Islet precursor cell (in vitro differentiated cells): Measurements from ENCODE around the gene PROX1.
A peak's percentile ranks its signal among the peaks of the same experiment; 100 is the strongest.

Experiments
- DNase-seq: peaks from one replicate; pipeline ENCODE4 v3.0.0-alpha.2; 2018

Gene PROX1

DNA sequence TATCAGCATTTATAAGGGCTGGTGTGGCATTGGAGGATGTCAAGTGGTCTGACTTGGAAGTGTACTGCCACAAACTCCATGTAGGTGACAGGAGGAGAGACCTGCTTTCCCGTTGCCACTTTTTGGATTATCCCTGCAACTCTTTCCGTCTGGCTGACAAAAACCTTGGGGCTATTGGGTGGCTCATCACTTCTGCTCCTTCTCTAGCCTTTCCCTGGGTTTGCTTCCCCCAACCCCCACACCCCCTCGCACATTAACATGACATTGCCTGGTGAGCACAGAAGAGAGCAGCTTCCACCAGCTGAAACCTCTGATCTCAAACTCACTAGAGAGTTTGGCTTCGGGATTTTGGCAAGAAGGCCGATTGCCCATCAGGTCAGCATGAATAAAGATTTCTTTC lies 39.2 kb downstream of the PROX1 start:
- DNase-seq = no peak

DNA sequence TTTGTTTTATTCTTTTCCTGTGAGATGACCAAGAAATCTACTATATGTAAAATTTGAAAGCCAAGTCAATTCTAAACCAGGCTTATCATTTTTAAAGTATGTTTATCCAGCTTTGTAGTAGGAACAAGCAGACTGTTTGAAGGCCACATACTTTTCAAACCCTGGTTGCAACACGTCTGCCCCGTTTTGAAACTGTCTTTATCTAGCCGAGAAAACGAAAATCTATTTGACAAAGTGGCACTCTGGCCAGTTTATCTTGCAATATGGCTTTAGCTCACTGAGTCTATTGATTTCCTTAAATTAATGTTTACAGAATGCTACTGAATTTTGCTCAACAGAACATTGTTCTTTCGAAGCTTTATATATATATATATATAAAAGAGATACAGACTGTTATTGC lies 39.7 kb downstream of the PROX1 start:
- DNase-seq = no peak

DNA sequence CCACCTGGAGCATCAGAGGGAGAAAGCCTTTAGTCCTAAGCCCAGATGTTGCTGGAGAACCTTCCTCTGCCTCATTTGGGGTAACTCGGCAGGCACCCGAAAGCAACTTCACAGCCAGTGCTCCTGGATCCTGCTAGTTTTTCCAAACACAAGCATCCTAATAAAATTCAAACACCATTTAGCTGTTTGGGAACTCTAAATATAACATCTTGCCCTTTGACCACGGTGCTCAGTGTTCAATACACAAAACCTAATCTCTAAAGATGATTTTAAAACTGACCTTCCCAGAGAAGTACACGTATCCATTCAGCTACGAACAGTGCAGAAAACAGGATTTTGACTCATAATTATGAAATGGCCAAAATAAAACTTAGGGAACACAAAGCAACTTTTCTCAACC lies 40.3 kb downstream of the PROX1 start:
- DNase-seq = no peak

DNA sequence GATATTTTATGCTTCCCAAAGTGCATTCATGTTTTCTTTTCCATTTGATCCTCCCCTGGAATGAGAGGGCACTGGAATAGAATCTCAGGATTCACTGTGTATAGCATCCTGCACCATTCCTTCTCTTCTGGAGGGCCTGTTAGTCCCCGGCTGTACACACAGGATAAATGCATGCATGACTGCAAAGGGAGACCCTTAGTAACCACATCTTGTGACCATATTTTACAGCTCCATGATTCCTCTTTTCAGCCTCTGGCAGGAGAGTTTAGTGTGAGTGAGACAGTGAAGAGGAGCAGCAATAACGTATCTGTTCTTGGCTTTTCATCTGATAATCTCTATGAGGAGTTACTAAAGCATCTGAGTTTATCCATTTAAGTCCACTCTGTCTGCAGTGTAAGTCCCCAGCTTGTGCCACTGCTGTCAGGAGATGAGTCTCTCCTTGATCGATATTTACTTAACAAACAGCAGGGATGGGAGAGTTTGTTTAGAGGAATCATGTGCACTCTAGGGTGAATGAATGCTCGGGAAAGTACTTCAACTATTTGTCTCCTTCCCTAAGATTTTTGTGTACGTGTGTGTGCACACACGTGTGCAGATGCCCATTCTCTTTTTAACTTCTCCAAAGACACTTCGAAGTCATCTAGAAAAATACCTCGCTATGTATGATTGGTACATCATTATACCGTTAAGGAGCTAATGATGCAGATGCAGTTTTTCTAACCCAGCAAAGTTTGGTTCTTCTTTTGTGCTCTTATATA lies 41.1 kb downstream of the PROX1 start:
- DNase-seq = no peak

DNA sequence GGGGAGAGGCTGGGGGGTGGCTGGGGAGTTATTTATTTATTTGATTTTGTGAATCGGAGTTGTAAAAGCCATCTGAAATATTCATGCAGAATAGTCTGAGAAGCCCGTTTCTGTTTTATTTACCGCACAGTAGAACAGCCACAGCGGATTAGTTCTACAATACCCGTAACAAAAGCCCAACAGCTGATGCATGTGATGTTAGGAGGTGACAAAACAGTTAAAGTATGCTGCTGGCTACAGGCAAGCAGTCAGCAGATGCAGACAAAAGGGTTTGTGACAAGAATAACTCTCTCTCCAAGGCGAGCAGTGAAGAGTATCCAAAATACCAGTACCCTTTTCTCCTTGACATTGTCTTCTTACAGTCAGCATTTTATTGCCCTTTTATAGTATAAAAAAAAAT lies 42.0 kb downstream of the PROX1 start:
- DNase-seq = no peak

DNA sequence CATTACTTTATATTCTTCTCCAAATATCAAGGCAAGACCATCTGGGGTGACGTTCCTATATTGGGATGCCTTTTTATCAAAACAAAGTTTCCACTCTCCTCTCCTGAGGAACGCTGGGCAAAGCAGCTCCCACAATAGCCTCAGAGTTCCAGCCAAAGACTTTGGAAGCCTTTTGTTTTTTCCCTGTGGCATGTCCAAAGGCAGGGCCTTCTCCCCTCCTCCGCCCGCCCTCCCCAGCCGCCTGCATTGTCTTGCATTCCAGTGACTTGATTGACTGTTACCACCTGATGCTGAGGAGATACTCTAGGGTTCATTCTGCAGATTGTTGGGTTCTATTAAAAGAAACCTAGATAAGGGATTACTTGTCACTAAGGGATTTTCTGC lies 43.5 kb downstream of the PROX1 start:
- DNase-seq = peak; percentile 73

DNA sequence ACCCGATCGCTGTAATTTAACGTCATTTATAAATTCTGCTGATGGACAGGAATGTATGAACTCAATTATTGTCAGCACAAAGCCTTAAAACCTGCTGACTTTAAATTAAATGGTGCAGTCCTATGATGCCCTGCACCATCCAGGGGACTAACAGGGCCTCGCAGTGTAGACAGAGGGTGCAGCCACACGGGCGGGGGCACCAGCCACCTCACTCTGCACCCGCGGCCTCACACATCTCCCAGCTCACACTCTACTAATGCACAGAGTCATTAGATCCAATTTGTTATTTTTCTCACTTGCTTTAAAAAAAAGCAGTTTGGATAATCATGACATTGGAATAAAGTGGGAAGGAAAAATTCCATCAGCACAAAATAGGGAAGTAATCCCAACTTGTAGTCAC lies 49.7 kb downstream of the PROX1 start:
- no peak for DNase-seq

DNA sequence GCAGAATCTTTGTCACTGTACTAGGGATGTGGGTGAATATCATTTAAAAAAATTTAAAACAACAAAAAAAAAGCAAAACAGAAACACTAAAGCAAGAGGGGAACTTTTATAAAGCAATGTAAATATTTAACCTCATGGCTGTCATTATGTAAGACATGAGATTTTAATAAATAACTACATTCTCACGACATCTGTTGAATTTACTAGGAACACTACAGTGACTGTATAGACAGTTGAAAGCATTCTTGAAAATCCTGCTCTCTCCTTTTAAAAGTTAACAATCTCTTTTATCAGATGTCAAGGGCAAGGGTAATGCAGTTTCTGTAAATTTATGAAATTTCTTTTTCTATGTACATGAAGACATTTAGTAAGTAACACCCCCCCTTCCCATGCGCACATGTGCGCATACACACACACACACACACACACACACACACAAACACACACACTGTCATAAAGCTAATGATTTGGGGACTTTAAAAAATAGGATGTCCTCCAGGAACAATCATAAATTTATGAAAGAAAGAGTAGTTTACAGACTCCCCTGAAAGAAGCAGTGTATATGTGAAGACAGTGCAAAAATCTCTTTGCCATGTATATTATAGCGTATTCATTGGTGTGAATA lies 51.7 kb downstream of the PROX1 start:
- DNase-seq = no peak

DNA sequence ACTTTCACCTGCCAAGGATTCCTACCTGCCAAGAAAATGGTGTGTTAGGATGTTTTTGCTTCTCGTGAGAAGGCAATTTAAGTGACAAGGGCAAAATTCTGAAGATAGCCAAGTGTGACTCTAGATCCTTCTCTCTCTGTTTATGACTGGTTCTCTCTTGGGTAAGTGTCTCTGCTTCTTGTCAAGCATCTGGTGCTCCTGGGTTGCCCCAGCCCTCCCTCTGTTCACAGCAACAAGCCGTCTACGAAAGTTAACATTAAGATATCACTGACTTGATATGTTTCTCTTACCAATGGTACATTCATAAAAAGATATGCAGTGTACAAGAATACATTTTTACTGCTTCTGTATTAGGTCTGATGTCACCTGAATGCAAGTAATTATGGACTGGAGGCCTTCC lies 55.4 kb downstream of the PROX1 start:
- DNase-seq = no peak

DNA sequence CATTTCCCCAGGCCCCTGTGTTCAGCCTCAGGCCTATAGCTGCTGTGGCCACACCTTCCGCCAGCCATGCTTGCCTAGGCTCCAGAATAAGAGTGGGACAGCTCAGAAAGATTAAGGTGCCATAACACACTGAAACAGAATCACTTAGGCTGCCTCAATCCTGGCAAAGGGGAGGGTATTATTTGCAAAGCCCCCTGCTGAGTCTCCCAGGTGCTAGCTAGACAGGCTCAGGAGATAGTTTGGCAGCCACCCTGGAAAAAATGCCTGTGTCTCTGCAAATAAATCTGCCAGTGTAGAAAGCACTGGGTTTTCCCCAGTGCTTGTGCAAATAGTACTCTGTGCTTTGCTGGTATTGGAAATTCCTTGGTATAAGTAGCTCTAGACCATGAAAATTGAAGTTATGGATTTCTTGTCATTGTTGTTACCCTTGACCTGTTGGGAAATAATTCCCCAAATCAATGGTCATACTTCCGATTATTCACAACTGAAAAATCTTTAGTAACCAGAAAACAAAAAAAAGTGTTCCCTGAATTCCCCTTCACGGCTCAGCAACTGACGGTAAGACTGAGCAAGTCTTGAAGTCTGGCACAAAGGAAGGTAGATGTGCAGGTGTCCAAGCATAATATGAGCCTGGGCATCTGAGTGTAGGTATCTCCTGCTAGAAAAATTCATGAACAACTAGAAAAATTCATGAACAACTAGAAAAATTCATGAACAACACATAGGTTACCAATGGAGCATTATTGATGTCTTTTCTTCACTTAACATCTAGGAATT lies 56.9 kb downstream of the PROX1 start:
- no peak for DNase-seq

DNA sequence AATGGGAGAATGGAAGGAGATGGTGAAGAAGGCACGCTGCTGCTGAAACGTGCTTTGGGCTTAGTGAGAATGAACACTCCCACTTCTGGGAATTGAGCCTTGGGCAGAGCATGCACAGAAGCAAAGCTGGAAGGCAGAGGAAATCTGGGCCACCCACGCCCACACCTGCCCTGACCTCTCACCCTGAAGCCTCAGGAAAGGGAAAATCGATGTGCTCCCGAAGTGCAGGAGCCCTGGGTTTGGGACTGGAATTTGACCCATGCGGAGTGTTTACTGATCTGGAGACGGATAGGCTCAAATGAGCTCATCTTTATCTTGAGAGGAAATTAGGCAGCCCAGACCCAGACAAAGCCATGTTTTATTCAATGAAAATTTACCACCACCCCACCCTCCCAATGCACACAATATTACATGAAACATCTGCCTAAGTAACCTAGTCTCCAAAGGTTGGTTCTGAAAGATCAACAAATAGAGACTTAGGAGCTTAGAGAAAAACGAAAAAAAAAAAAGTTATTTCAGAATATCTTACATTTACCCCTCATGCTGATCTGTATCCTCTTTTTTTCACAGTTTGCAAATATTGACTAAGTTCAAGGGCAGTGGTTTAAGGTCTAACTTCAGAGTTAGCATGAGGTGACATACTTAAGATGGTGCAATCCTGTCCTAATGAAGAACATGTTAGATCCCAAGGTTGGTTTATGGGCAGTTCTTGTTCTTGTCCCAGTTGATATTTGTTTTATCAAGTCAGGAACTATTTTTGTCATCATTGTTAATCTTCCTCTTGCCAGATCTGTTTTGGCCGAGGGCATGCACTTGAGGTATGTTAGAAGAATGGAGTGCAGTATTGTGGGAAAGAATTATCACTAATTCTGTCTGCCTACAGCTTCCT lies 63.0 kb downstream of the PROX1 start:
- DNase-seq = peak; percentile 85

DNA sequence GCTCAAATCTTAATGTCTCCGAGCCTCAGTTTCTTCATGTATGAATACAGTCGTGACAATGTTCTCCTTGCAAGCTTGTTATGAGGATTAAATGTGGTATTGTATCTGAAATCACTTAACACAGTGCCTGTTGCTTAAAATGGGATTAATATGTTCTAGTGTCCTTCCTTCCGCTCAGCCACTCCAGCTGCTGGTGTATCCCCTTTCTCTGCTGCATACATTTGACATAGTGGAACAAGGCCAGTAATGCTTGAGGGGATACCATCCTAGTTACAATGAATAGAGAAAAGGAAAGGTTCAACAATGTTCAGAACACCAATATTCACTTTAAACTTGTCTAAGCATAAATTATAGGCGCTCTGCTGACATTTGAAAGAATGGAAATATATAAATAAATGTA lies 64.0 kb downstream of the PROX1 start:
- no peak for DNase-seq

DNA sequence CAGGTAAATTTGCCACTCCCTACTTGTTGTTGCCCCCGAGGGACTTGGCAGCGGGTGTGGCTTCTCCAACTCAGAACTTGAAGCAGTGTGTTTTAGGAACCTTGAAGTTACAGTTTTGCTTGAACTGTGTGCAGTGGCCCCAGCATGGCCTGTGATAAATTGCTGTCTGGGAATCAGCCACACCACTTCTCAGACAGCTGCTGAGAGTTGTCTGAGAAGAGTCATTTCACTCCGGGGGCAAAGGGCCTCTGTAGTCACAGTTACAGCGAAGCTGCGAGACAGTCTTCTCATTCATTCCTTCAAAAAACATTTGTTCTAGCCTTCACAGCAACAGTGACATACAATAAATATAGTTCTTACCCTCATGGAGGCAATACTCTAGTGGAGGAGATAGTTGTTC lies 70.3 kb downstream of the PROX1 start:
- no peak for DNase-seq

DNA sequence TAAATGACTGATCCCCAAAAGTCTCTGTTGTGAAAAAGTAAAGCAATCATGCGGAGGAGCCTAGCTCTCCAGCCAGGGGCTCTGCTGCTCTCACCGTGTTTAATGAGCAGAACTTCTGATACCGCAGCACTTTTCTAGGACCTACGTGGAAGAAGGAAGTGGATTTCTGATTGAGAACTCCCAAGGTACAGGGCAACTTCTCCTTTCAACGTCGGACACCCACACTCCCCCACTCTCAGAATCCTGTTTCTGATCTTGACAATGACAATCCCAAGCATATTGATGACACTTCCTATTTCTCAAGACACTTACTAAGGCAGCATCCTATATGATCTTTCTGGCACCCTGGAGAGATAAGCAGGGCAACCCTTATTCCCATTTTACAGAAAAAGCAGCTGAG lies 78.4 kb downstream of the PROX1 start:
- DNase-seq = no peak

DNA sequence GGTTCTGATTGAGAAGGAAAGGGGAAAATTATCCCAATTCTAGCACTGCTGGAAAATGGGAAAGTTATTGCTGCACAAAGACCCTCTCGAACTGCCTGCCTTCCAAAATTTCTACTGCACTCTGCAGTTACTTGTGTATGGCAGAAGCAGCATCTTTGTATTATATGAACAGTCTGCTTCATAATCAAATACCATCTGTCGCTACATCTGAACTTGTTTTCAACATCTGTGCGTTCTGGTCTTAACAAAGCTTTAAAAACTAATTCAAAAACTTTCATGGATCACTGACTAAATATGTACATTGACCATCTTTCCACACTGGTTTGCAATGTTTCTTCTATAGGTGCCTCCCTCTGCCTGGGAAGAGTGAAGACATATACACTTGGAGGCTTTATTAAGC lies 79.2 kb downstream of the PROX1 start:
- no peak for DNase-seq

DNA sequence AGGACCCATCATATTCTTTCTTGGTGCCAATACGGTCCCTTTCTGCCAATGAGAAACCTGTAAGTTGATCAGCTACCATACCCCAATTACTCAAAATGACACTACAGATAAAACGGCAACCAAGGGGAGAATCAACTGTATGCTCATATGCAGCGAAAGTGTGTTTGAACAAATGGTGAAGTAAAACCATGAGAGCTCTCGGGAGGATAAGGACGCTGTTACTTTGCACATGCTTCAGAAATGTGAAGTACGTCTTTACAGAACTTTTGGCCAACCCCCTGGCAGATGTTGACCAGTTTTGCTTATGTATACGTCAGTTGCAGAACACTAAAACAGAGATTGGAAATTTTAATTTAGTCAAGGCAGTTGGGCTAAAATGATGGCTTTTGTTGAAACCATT lies 79.6 kb downstream of the PROX1 start:
- DNase-seq = no peak

DNA sequence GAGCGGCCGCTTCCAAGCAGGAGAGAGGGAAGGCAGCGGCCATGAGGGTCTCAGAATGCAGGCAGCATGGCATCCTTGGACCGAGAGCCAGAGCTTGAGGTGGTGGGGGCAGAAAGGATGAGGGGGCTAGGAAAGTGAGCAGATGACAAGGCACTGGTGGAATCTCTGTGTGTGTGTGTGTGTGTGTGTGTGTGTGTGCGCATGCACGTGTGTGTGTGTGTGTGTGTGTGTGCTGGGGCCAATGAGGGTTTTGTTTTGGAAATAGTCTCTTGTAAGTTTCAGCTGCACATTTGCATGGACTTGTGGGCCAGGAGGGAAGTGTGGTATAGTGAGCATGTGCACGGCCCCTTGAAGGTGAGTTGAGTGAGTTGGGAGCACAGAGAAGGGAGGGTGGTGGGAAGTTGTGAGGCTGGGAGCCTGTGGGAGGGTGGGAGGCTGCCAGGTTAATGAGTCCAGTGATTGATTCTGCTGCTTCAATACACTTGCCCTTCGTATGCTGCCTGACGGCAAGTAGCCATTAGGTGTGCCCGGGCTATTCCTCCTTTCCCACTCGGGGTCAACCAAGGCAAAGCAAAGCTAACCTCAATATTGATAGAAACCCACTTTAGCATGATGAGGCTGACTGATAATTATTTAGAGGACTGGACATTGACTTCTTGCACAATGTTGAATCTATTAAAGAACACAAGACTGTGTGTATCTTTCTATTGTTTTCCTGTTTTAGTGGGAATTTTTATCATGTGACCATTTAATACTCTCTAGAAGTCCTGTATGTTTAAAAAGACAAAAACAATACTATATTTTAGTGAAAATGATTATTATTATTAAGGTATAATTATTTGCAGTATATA lies 80.3 kb downstream of the PROX1 start:
- no peak for DNase-seq

DNA sequence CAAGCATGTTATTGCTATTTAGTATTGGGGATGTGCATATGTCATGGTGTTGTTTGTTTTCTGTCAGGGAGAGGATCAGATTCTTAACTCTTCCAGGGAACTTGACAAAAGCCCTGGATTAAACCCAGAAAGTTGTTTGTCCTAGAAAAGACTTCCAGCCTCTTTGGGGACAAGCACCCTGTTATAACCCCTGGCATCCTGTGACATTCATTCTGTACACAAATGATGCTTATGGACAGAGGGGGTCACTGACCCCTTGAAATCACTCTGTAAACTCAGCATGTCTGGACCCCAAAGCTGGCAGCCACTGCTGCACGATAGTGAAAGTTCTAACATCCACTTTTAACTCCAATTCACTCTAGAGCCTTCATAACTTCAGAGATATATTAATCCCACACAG lies 81.2 kb downstream of the PROX1 start:
- no peak for DNase-seq

DNA sequence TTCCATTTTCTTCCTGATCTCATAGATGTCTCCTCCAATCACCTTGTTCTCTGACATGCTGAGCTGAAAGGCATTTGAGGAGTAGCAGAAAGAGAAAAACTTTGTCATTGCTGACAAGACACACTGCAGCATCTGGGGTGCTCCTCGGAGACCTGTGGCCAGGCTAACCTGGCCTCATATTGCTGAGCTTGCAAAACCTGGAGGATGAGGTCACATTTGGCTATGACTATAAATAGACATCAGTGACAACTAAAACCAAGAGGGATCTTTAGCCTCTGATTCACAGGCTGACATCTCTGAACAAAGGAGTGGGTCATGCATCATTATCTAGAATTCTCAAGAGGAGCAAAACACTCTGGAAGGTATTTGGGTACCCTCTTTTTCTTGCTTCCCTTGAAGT lies 83.7 kb downstream of the PROX1 start:
- no peak for DNase-seq

DNA sequence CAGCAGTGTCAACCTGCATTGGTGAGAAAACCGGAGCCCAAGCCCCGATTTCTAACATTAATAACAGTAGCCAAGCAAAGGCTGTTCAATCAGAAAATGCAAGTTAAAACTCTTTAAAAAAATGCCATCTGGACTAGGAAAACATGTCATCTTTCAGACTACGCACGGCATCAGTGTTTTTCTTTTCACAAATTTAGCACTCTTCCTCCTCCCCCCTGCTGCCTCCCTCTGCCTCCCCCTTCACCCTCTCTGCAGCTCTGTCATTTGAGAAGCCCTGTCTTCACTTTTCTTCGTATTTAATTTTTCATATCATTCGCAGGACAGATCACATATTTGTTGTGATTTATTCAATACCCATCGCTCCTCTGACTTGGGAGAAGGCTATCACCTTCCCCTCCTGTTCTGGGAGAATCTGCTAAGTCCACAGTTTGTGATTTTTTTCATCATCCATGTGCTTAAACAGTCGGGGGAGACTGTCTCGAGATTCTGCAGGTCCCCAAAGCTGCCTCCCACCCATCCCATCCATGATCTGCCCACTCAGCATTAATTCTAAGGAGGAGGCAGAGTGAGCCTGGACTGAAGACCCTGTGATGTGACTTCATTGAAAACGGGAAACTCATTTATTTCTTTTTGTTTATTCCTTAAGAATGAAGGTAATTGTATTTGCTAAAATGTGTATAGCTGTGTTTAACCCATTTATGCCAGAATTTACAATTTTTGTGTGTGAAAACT lies 84.8 kb downstream of the PROX1 start:
- no peak for DNase-seq

DNA sequence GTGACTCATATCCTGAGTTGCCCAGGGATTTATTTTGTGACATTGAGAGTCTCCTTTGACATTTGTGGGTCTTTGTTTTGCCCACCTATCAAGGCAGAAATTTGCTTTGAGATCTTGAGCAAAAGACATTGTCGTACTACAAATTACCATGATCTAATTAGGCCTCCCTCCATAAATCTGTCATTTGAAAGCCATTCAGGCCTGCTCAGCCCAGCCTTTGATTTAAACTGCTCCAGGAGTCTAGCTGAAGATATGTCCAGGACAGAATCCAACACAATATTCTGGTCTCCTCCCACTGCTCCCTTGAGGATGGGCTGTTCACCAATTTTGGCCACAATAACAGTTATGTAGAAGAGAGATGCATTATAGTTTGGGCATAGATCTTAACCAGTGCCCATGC lies 86.7 kb downstream of the PROX1 start:
- no peak for DNase-seq
